ENCODE results near the gene EBI3.

- TF ChIP-seq POLR2AphosphoS5 (IDR thresholded peaks at IDR 0.05; ENCODE audit: low read depth, low read length) (no peak), TAF1 (IDR thresholded peaks at IDR 0.05; ENCODE audit: borderline replicate concordance, low read depth, low read length) (no peak), POLR2A (IDR thresholded peaks at IDR 0.05; ENCODE audit: low read depth, low read length) (no peak)
Measured at GRCh38 chr19:4277191-4277696, 47.9 kb downstream of the EBI3 start.

Measured in GM12892 (cell line).